NT2/D1 (cell line): Measurements from ENCODE around the gene VIM.

Source experiments
- DNase-seq: peaks from one replicate; pipeline ENCODE4 v3.0.0-alpha.2; 2011; ENCODE audit warnings: low read depth, low spot score
- H3K27me3 ChIP-seq: 2 replicates; pipeline ENCODE4 v1.6.0; 2011; ENCODE audit warnings: mild to moderate bottlenecking; ENCODE audit not compliant: insufficient read length, insufficient read depth
- H3K36me3 ChIP-seq: 2 replicates; pipeline ENCODE4 v1.6.1; 2011; ENCODE audit warnings: mild to moderate bottlenecking, low read length, mixed read lengths; ENCODE audit not compliant: insufficient read depth, insufficient read length
- H3K4me1 ChIP-seq: 2 replicates; pipeline ENCODE4 v1.5.1; 2011; ENCODE audit not compliant: insufficient read depth, insufficient read length
- H3K4me3 ChIP-seq: 2 replicates; pipeline ENCODE4 v1.5.1; 2011; ENCODE audit warnings: low read depth; ENCODE audit not compliant: insufficient read length
- H3K9ac ChIP-seq: 2 replicates; pipeline ENCODE4 v1.6.0; 2011; ENCODE audit warnings: low read depth; ENCODE audit not compliant: insufficient read length
- H3K9me3 ChIP-seq: 2 replicates; pipeline ENCODE4 v1.5.1; 2011; ENCODE audit warnings: mild to moderate bottlenecking, low read length; ENCODE audit not compliant: insufficient read depth
- SUZ12 ChIP-seq: IDR thresholded peaks from 2 replicates; pipeline ENCODE4 v1.6.1; 2011; ENCODE audit not compliant: insufficient read length, insufficient read depth; ENCODE audit errors: extremely low read depth
- YY1 ChIP-seq: IDR thresholded peaks from 2 replicates; pipeline ENCODE4 v1.6.1; 2011; ENCODE audit not compliant: insufficient read length, insufficient read depth
- ZNF274 ChIP-seq: IDR thresholded peaks from 2 replicates; pipeline ENCODE4 v1.6.1; 2011; ENCODE audit warnings: mild to moderate bottlenecking, low read depth, low read length

VIM gene

DNA sequence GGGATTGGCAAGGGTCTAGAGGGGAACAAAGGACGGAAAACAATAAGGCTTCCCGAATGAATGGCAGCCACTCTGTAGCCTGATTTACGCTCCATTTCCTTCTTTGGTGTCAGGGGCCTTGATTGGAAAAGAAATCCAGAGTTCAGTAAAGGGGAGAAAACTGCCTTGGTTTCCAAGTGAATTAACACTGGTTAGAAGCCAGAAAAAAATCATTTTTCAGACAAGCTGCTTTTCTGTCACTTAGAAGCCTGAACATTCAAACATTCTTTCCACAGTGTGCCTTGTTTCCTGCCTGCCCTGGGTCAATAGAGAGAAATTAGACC, 26.3 kb upstream of the VIM start:
- no peaks in the 10 kb centered on the region for H3K4me1 ChIP-seq
- no peak for TF ChIP-seq SUZ12
- TF ChIP-seq ZNF274 = no peak
- TF ChIP-seq YY1 = no peak
- H3K36me3 ChIP-seq = no peaks in the 10 kb centered on the region
- H3K9me3 ChIP-seq = no peaks in the 10 kb centered on the region
- no peak for DNase-seq
- peak overlapping the region; percentile 86 for H3K9ac ChIP-seq
- peak overlapping the region; percentile 74 for H3K4me3 ChIP-seq
- H3K27me3 ChIP-seq = no peaks in the 10 kb centered on the region

DNA sequence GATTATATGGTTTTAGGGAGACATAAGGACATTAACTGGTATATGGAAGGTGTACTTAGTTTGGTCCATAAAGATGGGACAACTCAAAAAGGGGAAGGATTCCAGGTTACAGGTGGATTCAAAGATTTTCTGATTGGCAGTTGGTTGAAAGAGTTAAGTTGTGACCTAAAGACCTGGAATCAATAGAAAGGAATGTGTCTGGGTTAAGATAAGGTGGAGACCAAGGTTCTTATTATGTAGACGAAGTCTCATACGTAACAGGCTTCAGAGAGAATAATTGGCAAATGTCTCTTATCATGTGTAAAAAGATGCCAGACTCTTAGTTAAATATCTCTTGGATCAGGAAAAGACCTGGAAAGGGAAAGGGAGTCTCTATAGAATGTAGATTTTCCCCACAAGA, 25.5 kb upstream of the VIM start:
- Histone ChIP-seq H3K36me3 (no peaks in the 10 kb centered on the region), H3K9ac (no peak overlapping the region), H3K4me1 (no peaks in the 10 kb centered on the region), H3K9me3 (no peaks in the 10 kb centered on the region), H3K4me3 (no peak overlapping the region), H3K27me3 (no peaks in the 10 kb centered on the region)
- no peak for DNase-seq
- TF ChIP-seq YY1 (no peak), ZNF274 (no peak), SUZ12 (no peak)

DNA sequence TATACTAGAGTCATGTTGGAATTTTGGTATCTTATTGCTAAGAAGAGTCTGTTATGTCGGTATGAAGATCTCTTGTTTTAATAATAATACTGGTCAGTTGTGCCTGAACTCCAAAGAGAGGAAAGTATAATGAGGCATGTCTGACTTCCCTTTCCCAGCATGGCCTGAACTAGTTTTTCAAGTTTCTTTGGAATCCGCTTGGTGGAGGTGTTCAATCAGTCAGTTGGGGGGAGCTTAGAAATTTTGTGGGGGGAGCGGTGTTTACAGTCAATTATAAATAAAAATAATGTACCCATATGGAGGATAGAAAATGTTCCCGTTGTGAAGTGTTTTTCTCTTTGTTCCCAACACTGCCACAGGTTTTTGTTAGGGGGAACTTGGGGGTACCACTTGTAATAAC, 25.0 kb upstream of the VIM start:
- Histone ChIP-seq H3K27me3 (no peaks in the 10 kb centered on the region), H3K4me3 (no peak overlapping the region), H3K9ac (no peak overlapping the region), H3K4me1 (no peaks in the 10 kb centered on the region), H3K9me3 (no peaks in the 10 kb centered on the region), H3K36me3 (no peaks in the 10 kb centered on the region)
- DNase-seq = no peak
- TF ChIP-seq SUZ12 = no peak
- no peak for TF ChIP-seq YY1
- TF ChIP-seq ZNF274 = no peak

DNA sequence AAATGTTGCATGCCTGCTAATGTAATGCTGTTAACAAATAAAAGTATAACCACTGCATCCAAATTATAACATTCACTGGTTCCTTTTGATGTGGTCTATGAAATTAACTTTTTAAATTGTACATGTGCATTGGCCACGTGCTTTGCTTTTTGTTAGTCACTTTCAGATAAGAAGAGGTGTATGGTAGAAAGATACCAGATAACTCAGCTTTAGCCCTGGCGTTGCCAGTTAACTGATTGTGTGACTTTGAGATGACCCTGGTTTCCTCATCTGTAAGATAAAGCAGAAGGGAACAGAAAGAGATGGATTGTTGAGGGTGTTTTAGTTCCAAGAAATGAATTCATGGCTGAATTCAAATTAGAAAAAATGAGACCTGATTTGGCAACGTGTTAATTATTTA, 24.6 kb upstream of the VIM start:
- DNase-seq = no peak
- no peak for TF ChIP-seq ZNF274
- no peak for TF ChIP-seq YY1
- TF ChIP-seq SUZ12 = no peak
- Histone ChIP-seq H3K4me1 (no peaks in the 10 kb centered on the region), H3K9ac (no peak overlapping the region), H3K9me3 (no peaks in the 10 kb centered on the region), H3K36me3 (no peaks in the 10 kb centered on the region), H3K4me3 (no peak overlapping the region), H3K27me3 (no peaks in the 10 kb centered on the region)

DNA sequence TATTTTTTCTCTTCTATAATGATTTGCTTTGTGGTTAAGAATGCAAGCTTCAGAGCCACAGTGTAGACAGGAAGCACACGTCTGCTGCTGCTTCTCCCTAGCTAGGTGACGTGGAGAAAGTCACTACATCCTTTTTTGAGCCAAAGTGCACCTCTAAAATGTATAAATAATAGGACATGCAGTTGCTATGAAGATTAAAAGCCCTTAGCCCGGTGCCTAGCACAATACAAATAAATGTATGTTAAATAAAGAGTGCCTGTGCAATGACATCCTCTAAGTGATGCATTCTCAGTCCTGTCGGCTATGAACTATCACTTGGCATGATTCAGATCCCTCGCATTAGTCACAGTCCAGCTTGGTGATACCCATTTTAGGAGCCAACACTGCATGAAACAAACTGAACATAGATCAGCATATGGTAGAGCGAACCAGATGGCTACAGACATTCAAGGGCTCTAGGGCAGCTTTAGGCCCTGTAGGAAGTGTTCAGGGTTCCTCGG, 21.8 kb upstream of the VIM start:
- H3K4me3 ChIP-seq = no peak overlapping the region
- no peak overlapping the region for H3K9ac ChIP-seq
- no peak for DNase-seq
- no peaks in the 10 kb centered on the region for H3K27me3 ChIP-seq
- TF ChIP-seq ZNF274 (no peak), YY1 (no peak), SUZ12 (no peak)
- H3K9me3 ChIP-seq = no peaks in the 10 kb centered on the region
- no peaks in the 10 kb centered on the region for H3K4me1 ChIP-seq
- H3K36me3 ChIP-seq = no peaks in the 10 kb centered on the region

DNA sequence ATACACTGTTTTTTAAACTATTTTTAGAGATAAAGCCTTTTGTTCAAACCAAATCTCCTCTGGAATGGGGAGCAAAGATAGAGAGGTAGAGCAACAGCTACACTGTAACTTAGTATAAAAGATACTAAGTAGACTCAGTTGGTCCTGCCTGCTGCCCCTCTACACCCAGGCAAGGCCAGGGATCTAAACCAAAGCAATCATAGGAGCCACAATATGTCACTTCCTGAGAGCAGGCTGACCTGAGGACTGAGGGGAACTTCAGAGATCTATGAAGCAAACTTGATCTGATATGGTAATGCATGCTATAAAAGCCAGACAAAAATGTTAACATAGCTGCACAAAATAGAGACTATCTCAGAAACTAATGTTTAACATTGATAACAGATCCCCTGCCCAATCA, 19.6 kb upstream of the VIM start:
- TF ChIP-seq ZNF274 = no peak
- TF ChIP-seq SUZ12 = no peak
- TF ChIP-seq YY1 = no peak

DNA sequence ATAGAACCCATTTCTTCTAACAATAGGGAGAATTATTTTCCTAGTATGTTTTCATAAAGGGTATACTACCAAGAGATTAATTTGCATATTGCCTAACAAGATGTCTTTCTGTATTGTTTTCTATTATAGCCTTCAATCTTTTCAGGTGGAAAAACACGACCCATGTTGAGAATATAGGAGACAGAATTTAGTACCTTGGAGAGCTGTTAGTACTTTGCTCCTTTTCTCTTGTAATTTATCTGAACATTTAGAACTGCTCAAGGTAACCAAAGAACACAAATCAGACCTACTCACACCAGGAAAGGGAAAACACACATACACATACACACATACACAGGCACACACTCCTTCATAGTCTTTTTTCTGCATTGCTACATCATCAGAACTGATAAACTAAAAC, 18.7 kb upstream of the VIM start:
- H3K27me3 ChIP-seq = no peaks in the 10 kb centered on the region
- H3K36me3 ChIP-seq = no peaks in the 10 kb centered on the region
- TF ChIP-seq SUZ12 (no peak), YY1 (no peak), ZNF274 (no peak)
- H3K4me3 ChIP-seq = no peak overlapping the region
- DNase-seq = no peak
- no peaks in the 10 kb centered on the region for H3K4me1 ChIP-seq
- H3K9ac ChIP-seq = no peak overlapping the region
- H3K9me3 ChIP-seq = no peaks in the 10 kb centered on the region

More for the DNA sequence above, 19.6 kb upstream of the VIM start:
- H3K36me3 ChIP-seq = no peaks in the 10 kb centered on the region
- H3K4me1 ChIP-seq = no peaks in the 10 kb centered on the region
- H3K27me3 ChIP-seq = no peaks in the 10 kb centered on the region
- no peak overlapping the region for H3K9ac ChIP-seq
- DNase-seq = no peak
- no peaks in the 10 kb centered on the region for H3K9me3 ChIP-seq
- no peak overlapping the region for H3K4me3 ChIP-seq

DNA sequence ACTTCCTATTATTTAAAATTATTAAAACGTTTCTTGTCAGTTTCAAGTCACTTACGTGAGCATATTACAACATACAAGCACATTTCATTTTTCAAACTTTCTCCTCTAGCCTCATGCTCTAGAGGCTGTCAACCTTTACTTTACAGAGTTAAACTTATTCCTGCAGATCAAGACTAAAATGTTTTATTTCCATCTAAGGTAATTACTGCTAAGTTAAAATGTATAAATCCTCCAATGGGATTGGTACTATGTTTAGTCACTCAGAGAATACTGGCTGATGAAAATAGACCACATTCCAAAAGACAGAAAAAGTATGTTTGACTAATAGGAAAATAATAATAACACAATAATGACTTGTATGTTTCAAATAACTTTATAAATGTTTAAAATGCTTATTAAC, 18.2 kb upstream of the VIM start:
- Histone ChIP-seq H3K4me3 (no peak overlapping the region), H3K36me3 (no peaks in the 10 kb centered on the region), H3K9ac (no peak overlapping the region), H3K27me3 (no peaks in the 10 kb centered on the region), H3K4me1 (no peaks in the 10 kb centered on the region), H3K9me3 (no peaks in the 10 kb centered on the region)
- no peak for TF ChIP-seq YY1
- TF ChIP-seq SUZ12 = no peak
- no peak for TF ChIP-seq ZNF274
- DNase-seq = no peak
